ENCODE measurements around the gene DENND5A. TPM values are rescaled to one million over a fixed set of nuclear protein-coding genes. Genes with fewer than 3 reads are reported as not detected.

Gene DENND5A
- polyA plus RNA-seq (2013, experiment 1 of 2; ENCODE audit: insufficient read length) = 140 TPM
- 123 TPM for polyA plus RNA-seq (2013, experiment 2 of 2; ENCODE audit: insufficient read length)

- peak; percentile 91 for DNase-seq
Measured at GRCh38 chr11:9265211-9266131, at the start of gene DENND5A. DENND5A (minus strand) TSS chr11:9265350; CDS start chr11:9265069, 281 bp downstream.

GRCh38 chr11:9314291-9315077 lies 49.3 kb upstream of the DENND5A start, which contains the start of gene TMEM41B:
TMEM41B (minus strand) TSS chr11:9314593; CDS start chr11:9314441, 152 bp downstream.
- peak; percentile 99 for DNase-seq

GRCh38 chr11:9313648-9314290 lies 48.6 kb upstream of the DENND5A start:
- DNase-seq = peak; percentile 13

- DNase-seq = no peak
Measured at GRCh38 chr11:9310485-9311090, 45.4 kb upstream of the DENND5A start.

GRCh38 chr11:9304178-9304577 lies 39.0 kb upstream of the DENND5A start:
- no peak for DNase-seq

GRCh38 chr11:9302448-9302847 lies 37.3 kb upstream of the DENND5A start:
- no peak for DNase-seq

GRCh38 chr11:9301720-9302119 lies 36.6 kb upstream of the DENND5A start:
- no peak for DNase-seq

GRCh38 chr11:9293646-9294045 lies 28.5 kb upstream of the DENND5A start:
- DNase-seq = no peak

- DNase-seq = no peak
Measured at GRCh38 chr11:9285850-9286587, 20.9 kb upstream of the DENND5A start.

- peak; percentile 77 for DNase-seq
Measured at GRCh38 chr11:9280655-9281301, 15.6 kb upstream of the DENND5A start.

- DNase-seq = no peak
Measured at GRCh38 chr11:9277176-9277575, 12.0 kb upstream of the DENND5A start.

- no peak for DNase-seq
Measured at GRCh38 chr11:9276571-9276970, 11.4 kb upstream of the DENND5A start.

- DNase-seq = peak; percentile 28
Measured at GRCh38 chr11:9274499-9275258, 9.5 kb upstream of the DENND5A start.

GRCh38 chr11:9273376-9274336 lies 8.5 kb upstream of the DENND5A start:
- peak; percentile 21 for DNase-seq

GRCh38 chr11:9269492-9270013 lies 4.4 kb upstream of the DENND5A start:
- DNase-seq = peak; percentile 55

- no peak for DNase-seq
Measured at GRCh38 chr11:9267680-9268079, 2.5 kb upstream of the DENND5A start.

GRCh38 chr11:9266926-9267325 lies 1.8 kb upstream of the DENND5A start:
- no peak for DNase-seq

- DNase-seq = no peak
Measured at GRCh38 chr11:9266132-9266736, 1.1 kb upstream of the DENND5A start.

Measured in fibroblast of skin of back (primary cell).